Neural cell (in vitro differentiated cells): Measurements from ENCODE around the gene TSSK6.

ENCODE experiments used
- CTCF ChIP-seq: fragments of 450-650 bp; IDR thresholded peaks from 2 replicates; pipeline ENCODE4 v1.5.1; 2014; ENCODE audit warnings: antibody characterized with exemption, mild to moderate bottlenecking, moderate library complexity; ENCODE audit not compliant: poor library complexity, severe bottlenecking
- EP300 ChIP-seq: fragments of 450-650 bp; conservative IDR thresholded peaks from 2 replicates; pipeline ENCODE4 v1.6.1; 2014; ENCODE audit warnings: antibody characterized with exemption, mild to moderate bottlenecking, moderate library complexity; ENCODE audit not compliant: poor library complexity, severe bottlenecking
- EZH2 ChIP-seq: fragments of 200-600, 300-800 bp; shearing (Covaris generic), sonication (generic); IDR thresholded peaks from 2 replicates; pipeline ENCODE4 v1.6.1; 2014; ENCODE audit warnings: antibody characterized with exemption, low read length, borderline replicate concordance, mild to moderate bottlenecking; ENCODE audit not compliant: insufficient read depth, poor library complexity, severe bottlenecking
- MXI1 ChIP-seq: fragments of 450-650 bp; conservative IDR thresholded peaks from 2 replicates; pipeline ENCODE4 v1.6.1; 2014; ENCODE audit warnings: antibody characterized with exemption, mild to moderate bottlenecking; ENCODE audit not compliant: poor library complexity, severe bottlenecking
- POLR2AphosphoS5 ChIP-seq: IDR thresholded peaks from 2 replicates; pipeline ENCODE4 v1.6.1; 2012
- REST ChIP-seq: IDR thresholded peaks from 2 replicates; pipeline ENCODE4 v1.6.1; 2012; ENCODE audit warnings: borderline replicate concordance
- SMC3 ChIP-seq: fragments of 450-650 bp; conservative IDR thresholded peaks from 2 replicates; pipeline ENCODE4 v1.6.1; 2014; ENCODE audit warnings: antibody characterized with exemption, mild to moderate bottlenecking, moderate library complexity; ENCODE audit not compliant: poor library complexity

GRCh38 chr19:19544257-19544953 is 29.1 kb upstream of the TSSK6 start:
- TF ChIP-seq EZH2, result no peak
- TF ChIP-seq CTCF, result no peak
- TF ChIP-seq EP300, result no peak
- no peak for TF ChIP-seq MXI1
- TF ChIP-seq REST, result no peak
- no peak for TF ChIP-seq POLR2AphosphoS5
- no peak for TF ChIP-seq SMC3
